GM19328 (cell line): ENCODE measurements around the gene CACNA1F.
A peak's percentile ranks its signal among the peaks of the same experiment; 100 is the strongest.
"Not testable (repeated sequence)": the region's sequence is repeated elsewhere in the genome, so short reads cannot be mapped to it uniquely, and the experiment has no call there.

Experiments
- ATAC-seq: cut with Tn5 transposase; IDR thresholded peaks from one replicate; pipeline ENCODE4 v1.9.1; 2021; ENCODE audit warnings: mild to moderate bottlenecking, moderate library complexity; ENCODE audit not compliant: unreplicated experiment

CACNA1F gene

DNA sequence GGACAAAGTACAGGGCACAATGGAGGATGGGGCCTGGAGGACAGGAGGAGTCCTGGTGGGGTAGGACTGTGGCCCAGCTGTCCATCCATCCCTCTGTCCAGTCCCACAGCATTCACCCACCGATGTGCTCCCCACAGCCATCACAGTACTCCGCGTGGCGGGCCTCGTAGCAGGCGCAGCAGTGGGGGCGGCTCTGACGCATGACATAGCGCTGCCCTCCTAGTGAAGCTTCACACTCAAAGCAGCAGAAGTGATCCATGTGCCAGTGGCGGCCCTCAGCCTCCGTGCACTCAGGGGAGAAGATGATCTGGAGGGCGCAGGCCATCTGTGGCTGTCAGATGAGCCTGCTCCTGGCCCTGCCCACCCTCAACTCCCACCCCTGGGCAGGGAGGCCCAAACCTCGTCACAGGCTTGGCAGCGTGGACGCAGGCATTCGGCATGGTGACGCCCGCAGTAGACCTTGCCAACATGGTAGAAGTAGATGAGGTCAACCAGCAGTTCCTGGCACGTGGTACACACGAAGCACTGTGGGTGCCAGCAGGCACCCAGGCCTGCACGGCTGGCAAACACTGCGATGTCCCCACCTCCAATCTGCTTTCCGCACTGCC, 55.2 kb downstream of the CACNA1F start:
- ATAC-seq: no peak

DNA sequence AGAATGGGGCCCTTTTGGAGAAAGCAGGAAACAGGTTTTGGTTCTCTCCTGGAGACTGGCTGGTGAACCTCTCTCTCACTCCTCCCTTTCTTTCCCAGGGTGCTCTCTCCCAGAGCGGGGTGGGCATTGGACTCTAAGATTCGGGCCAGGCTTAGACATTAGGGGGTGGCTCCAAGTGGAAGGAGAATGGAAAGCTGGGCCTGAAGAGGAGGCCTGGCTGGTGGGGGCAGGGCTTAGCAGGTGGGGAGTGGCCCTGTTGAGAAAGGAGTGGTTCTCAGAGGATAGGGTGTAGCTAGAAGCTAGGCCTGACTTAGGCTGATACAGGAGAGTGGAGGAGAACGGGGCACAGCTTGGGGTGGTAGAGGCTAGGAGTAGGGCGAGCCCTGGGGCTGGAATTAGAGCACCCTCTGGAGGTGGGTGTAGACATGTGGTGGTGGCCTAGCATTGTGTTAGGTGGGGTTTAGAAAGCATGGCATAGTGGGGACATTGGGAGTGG, 55.8 kb downstream of the CACNA1F start:
- ATAC-seq: no peak

DNA sequence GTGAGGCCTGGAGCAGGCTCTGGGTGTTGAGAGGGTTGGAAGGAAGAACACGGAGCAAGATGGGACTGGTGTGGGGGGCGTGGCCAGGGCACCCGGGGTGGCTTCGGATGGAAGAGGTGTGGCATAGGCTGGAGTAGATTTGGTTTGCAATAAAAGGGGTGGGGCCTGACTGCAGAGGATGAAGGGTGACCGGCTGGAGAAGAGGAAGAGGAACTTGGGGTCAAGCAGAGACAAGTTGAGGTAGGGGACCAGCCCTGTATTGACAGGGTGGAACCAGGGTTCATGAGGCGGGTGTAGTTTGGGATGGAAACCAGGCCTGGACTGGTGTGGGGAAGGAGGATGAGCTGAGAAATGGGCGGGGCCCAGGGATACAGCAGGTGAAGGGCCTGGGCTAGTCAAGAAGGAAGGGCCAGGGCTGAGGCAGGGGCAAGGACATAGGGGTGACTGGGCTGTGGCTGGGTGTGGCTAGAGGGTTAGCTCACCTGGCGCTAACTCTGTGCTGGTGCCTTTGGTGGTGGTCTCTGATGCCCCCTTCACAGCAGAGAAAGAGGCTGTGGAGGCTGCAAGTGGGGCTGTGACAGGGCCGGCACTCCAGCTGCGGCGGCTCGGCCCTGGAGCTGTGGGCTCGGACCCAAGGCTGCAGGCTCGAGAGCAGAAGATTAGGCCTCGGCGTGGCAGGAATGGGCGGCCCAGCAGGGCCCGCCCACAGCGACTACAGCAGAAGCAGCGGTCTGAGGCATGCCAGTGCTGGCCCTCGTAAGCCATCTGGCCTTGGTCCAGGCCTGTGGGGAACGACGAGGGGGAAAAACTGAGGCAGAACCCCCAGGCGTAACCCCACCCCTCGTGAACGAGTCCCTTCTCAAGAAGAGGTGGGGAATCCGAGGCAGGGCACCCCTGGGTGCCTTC, 56.5 kb downstream of the CACNA1F start:
- ATAC-seq: no peak

DNA sequence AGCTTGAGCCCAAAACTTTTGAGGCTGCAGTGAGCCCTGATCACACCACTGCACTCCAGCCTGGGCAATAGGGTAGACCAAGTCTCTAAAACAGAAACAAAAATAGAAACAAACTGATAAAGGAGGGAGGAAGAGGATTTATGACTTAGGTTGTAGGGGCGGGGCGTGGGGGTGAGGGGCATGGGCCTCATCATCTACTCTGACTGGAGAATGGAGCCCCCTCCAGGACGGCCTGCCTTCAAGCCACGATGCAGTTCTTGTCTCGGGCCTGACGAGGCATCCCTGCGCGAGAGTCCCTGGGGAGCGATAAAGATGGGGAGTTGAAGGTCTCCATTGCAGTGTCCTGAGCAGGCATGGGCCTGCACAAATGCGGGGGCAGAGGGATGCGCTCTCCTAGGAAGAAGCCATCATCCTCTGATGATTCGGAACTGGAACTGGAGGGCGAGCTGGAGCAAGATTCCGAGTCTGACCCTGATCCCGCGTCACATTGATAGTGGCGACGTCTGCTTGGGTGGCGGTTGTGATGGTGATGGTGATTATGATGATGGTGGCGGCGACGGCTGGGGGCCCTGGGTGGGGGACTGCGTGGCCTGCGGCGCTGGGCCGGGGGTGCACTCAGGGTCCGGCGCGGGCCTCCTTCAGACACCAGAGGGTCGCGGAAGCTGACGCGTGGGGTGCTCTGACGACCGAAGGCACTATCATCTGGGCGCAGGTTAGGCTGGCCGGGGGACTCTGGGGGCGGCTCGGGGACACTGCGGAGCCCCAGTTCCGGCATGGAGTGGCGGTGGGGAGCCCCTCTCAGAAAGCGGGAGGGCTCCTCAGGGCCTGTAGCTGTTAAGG, 57.5 kb downstream of the CACNA1F start:
- ATAC-seq: no peak

DNA sequence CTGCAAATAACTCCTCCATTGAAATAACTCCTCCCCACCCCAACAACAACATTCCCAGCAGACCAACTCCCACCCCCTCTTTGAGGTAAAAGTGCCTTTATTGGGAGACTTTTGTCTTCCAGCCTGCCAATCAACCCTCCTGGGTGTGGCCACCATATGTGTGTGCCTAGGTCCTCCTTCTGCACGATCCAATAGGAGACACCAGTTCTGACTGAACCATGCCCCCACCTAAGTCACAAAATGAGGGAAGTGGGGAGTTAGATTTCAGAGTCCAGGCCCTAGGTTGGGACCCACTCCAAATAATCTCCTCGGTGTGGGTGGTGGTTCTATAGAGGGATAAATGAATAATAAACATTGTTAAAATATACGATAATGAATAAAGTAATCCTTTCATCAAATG, 58.4 kb downstream of the CACNA1F start:
- ATAC-seq: no peak

DNA sequence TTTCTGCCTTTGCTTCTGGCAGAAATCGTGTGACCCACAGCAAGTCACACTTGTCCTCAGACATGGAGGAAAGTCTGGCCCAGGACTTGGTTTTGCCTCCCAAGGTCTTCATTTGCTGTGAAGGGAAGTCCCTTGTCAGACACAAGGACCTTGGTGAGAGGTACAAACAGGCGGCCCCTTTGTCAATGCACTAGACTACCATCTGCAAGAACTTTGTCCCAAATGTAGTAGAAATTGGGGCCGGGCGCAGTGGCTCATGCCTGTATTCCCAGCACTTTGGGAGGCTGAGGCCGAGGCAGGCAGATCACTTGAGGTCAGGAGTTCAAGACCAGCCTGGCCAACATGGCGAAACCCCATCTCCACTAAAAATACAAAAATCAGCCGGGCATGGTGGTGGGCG, 59.6 kb downstream of the CACNA1F start:
- ATAC-seq: not testable (repeated sequence)

DNA sequence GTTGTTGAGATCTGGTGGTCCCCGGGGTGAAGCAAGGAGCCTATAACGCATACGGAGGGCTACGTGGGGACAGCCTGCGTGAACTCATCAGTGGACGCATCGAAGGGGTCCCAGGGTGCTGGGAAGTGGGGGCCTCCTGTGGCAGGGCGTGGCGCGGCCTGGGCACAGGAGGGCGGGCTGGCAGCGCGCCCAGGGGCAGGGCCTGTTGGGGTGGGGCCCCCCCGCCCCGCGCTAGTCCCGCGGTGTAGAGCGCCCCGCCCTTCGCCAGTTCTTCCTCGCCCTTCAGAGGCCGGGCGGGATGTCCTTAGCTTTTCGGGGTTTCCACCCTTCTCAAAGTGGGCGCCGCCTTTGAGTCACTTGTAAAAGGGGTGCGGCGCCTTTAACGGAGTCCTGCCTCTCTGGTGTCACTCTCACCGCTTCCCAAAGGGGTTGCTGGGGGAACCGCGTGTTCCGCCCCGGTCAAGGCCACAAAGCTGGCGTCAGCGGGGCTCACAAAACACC, 60.8 kb downstream of the CACNA1F start:
- ATAC-seq: peak; percentile 66

DNA sequence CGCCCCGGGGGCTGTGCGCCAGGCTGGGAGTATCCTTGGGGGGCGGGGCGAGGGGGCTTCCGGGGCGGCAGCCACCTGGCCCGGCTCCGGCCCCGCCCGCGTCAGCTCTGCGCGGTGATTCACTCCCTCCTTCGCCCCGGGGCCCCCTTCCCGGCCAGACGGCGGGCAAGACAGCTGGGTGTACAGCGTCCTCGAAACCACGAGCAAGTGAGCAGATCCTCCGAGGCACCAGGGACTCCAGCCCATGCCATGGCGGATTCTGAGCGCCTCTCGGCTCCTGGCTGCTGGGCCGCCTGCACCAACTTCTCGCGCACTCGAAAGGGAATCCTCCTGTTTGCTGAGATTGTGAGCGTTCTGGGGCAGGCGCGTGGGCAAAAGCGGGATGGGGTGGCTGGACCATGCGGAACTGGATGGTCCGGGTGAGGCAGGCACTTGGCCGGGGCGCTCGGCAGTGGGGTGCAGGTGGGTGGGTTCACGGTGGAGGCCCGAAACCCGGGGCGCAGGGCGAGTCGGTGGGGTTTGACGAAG, 61.3 kb downstream of the CACNA1F start, which contains the start of gene PLP2:
Gene PLP2 (plus strand): TSS at position 147 of the 528 bp plus-strand sequence. CDS start 103 bp downstream, at position 250.
- peak; percentile 18 for ATAC-seq

DNA sequence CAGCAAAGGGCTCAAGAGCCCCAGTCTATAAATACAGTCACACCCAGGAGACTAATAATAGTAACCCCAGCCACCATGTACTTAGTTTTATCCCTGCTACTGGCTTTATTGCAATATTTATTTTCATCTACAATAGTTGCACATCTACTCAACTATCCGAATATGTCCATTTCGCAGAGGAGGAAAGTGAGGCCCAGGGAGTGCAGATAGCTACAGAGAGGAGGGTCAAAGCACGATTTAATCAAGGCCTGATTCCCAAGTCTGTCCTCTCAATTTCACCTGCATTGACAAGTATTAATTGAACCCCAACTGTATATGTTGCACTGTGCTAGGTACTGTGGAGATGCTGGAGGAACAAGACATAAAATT, 65.4 kb downstream of the CACNA1F start:
- ATAC-seq: no peak

DNA sequence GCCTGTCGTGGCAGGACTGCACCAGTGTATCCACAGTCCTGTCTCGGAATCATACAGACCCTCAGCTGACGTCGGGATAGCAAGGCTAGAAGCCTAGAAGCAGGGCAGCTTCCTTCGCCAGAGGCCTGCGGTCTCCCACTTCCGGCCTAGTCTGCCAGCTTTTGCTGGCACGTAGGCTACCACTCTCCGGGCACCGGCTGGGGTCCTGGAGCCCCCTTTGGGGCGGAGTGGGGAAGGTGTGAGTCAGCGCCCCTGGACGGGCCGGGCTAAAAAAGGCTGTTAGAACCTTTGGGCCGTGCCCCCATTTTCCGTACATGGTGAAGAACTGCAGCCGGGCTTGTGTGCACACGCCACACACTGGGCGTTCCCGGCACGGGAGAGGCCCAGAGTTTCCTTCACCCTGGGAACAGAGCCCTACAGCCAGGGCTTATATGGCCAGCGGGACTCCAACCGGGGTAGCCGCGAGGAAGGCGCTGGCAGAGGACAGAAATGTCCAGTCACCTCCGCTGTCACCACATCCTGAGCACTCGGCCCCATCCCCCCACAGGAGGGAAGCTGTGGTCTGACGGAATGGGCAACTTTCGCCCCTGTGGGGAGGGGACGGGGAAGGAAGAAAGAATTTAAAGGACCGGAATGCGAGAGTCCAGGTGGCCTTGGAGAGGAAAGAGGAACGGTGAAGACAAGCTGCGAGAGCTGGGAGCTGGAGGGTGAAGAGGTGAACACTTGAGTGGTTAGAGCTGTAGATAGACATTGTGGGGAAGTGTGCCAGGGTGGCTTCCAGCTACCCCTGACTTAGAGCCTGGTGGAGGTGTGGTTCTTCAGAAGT, 66.0 kb downstream of the CACNA1F start:
- no peak for ATAC-seq

DNA sequence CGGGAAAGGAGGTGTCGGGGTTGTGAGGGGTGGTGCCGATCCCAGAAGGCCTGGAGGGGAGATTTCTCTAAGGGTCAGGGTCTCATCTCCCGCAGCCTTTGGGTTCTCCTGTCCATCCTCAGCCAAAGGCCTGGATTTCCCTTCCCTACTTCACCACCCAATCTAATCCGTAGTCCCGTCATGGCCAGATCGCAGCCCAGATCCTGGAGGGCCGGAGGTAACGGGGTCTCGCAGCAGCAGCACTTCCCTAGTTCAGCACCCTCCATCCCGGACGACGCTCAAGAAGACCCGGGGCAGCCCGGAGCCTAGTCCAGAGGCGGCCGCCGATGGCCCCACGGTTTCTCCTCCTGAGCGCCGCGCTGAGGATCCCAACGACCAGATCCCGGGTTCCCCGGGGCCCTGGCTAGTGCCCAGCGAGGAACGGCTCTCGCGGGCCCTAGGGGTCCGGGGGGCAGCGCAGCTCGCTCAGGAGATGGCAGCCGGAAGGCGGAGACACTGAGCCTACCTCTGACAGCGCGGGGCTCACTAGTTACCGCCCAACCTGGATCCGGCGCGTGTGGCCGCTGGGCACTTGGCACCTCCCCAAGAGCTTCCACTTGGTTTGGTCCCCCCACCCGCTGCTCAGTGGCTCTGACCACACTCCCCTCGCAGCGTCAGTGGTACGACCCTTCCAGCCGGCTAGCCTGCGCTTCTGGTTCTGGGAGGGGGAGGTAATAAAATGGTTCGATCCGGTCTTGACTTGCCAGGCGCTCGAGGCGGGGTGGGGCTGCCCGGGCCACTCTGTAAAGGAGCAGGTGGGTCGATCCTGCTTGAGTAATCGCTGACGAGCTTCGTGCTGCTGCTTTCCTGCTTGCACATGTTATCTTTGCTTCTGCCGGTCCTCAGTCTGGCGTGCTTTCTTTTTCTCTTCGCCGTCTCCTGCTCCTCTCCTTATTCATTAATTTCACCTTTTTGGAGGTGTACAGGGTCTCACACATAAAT, 66.9 kb downstream of the CACNA1F start:
- ATAC-seq: no peak

DNA sequence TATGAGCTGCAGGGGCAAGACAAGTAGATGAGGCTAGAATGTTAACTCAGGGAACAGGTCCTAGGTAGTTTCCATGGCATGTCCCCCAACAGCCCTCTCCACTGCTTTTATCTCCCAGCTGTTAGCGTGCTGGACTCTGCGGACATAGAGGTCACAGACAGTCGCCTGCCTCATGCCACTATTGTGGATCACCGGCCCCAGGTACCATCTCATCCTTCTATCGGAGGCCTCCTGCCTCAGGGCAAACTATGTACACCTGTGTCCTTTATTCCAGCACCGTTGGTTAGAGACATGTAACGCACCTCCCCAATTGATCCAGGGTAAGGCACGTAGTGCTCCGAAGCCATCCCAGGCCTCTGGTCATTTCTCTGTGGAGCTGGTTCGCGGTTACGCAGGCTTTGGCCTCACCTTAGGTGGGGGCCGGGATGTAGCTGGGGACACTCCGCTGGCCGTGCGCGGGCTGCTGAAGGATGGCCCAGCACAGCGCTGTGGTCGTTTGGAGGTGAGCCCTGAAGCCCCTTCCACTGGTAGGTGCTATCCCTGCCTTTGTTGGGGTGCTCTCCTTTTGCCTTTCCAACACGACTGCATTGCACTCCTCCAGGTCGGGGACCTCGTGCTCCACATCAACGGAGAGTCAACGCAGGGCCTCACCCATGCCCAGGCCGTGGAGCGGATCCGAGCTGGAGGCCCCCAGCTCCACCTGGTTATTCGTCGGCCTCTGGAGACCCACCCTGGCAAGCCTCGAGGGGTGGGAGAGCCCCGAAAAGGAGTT, 68.4 kb downstream of the CACNA1F start:
- ATAC-seq: no peak

DNA sequence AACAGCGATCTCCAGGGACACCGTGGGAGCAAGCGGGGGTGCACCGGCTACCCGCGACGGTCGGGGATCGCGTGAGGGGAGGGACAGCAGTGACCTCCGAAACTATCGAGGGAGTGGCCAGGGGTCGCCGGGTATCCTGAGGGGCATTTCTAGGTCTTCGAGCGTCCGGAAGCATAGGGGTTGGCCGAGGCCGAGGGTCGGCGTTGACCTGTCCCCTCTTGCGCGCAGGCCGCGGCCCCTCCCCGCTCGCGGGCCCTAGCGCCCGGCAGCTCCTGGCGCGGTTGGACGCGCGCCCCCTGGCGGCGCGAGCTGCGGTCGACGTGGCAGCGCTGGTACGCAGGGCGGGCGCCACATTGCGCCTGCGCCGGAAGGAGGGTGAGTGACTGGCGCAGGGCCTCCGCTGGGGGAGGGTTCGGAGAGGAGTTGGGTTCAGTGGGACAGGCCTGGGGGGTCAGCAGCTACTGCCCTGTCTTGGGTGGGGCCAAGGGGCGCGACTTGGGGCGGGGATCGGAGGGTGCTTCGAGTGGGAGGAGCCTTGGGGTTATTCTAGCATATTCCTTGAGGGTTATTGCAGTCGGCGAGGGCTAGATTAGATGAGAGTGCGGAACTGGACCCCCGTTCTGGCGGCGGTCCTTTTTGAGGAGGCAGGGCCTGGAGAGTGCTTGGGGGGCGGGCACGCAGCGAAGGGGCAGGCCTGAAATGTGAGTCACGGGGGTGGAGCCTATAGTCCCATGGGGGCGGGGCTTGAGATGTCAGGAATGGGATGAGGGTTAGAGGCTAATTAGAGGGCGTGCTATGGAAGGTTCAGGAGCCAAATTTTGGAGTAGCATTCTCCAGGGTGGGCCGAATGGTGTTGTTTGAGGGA, 69.4 kb downstream of the CACNA1F start:
- ATAC-seq: peak; percentile 71

DNA sequence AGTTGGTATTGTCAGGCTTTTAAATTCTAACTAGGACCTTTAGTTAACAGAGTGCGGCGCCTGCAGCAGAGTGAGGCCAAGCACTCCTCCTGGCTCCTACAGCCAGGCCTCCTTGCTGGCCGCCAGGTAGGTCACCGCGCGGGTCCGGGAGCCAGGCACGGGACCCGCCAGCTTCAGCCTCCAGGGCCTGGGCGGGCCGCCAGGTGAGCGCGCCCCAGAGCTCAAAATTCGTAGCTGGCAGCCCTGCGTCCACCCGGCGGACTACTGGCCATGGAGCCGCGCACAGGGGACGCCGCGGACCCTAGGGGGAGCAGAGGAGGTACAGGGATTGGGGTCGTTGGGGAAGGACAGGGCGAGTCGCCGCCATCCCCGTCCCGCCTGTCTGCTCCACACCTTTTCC, 70.5 kb downstream of the CACNA1F start, which contains the start of gene MAGIX:
Gene MAGIX (plus strand): TSS at position 139 of the 400 bp plus-strand sequence. CDS start 132 bp downstream, at position 271.
- ATAC-seq: no peak

DNA sequence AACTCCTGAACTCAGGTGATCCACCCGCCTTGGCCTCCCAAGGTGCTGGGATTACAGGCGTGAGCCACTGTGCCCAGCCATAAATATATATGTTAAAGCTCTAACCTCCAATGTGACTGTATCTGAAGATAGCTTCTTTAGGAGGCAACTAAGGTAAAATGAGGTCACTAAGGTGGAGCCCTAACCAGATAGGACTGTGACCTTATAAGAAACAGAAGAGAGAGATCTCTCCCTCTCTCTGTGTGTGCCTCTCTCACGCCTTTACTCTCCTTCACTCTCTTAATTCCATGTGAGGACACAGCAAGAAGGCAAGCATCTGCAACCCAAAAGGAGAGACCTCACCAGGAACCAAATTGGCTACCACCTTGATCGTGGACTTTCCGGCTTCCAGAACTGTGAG, 71.5 kb downstream of the CACNA1F start:
- ATAC-seq: no peak

DNA sequence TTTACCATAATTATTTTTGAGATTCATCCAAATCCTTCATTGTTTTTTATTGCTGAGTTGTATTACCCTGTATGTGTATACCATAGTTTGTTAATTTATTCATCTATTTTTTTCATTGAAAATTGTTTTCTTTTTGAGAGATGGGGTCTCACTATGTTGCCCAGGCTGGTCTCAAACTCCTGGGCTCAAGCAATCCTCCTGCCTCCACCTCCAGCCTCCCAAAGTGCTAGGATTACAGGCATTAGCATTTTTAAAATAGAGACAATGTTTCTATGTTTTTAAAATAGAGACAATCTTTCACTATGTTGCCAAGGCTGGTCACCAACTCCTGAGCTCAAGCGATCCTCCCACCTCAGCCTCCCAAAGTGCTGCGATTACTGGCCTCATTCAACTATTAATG, 72.2 kb downstream of the CACNA1F start:
- ATAC-seq: no peak

DNA sequence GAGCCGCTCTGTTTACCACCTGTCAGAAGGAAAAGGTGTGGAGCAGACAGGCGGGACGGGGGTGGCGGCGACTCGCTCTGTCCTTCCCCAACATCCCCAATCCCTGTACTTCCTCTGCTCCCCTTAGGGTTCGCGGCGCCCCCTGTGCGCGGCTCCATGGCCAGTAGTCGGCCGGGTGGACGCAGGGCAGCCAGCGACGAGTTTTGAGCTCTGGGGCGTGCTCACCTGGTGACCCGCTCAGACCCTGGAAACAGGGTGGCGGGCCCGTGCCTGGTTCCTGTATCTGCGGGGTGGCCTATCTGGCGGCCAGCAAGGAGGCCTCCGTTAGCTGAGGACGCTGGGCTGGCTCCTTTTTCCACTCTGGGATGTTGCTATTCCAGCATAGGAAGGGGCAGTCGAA, 75.9 kb downstream of the CACNA1F start:
- ATAC-seq: no peak
